ENCODE measurements around the gene PTK7.

- no peak for TF ChIP-seq CTCF (IDR thresholded peaks at IDR 0.05)
- no peak for TF ChIP-seq POLR2A (IDR thresholded peaks at IDR 0.05; ENCODE audit: low read depth)
- TF ChIP-seq EP300 (IDR thresholded peaks at IDR 0.05), result no peak
These were observed 37.4 kb upstream of the PTK7 start for GRCh38 chr6:43038727-43039126.
